Astrocyte (in vitro differentiated cells and primary cell): ENCODE measurements around the gene NT5C3B.

ENCODE experiments used
- EZH2 ChIP-seq: IDR thresholded peaks from 2 replicates; pipeline ENCODE4 v1.6.1; 2012; ENCODE audit warnings: mild to moderate bottlenecking, low read length, inconsistent platforms; ENCODE audit not compliant: insufficient read depth
- TF ChIP-seq, protein P1 (sequence below): IDR thresholded peaks from 2 replicates; pipeline ENCODE4 v1.5.1; 2011; ENCODE audit warnings: low read depth, mild to moderate bottlenecking, inconsistent platforms, low read length, moderate library complexity; ENCODE audit not compliant: insufficient read depth

DNA sequence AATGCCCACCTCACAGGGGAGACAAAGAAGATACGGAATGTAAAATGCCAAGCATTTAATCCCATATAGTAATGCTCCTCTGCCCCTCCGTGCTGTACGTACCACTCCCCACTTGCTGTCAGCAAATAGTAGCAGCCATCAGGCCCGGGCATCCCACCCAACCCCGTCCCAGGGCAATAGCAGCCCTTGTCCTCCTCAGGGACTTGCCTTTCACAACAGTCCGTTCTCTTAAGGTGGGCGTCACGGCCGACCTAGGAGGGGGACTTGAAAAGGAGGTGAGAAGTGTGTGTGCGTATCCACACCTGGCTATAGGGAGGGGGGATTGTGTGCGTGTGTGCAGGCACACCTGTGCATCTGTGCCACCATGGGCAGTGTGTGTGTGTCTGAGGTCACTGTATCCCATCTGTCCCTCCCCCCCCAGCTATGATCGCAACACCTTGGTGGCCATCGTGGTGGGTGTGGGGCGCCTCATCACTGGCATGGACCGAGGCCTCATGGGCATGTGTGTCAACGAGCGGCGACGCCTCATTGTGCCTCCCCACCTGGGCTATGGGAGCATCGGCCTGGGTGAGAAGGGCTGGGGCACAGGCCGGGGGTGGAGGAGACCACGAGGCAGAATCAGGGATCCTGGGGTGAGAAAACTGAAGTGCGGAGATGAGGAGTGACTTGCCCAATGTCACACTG is 19.3 kb downstream of the NT5C3B start:
- TF ChIP-seq, protein P1, sequence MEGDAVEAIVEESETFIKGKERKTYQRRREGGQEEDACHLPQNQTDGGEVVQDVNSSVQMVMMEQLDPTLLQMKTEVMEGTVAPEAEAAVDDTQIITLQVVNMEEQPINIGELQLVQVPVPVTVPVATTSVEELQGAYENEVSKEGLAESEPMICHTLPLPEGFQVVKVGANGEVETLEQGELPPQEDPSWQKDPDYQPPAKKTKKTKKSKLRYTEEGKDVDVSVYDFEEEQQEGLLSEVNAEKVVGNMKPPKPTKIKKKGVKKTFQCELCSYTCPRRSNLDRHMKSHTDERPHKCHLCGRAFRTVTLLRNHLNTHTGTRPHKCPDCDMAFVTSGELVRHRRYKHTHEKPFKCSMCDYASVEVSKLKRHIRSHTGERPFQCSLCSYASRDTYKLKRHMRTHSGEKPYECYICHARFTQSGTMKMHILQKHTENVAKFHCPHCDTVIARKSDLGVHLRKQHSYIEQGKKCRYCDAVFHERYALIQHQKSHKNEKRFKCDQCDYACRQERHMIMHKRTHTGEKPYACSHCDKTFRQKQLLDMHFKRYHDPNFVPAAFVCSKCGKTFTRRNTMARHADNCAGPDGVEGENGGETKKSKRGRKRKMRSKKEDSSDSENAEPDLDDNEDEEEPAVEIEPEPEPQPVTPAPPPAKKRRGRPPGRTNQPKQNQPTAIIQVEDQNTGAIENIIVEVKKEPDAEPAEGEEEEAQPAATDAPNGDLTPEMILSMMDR, result no peak
- TF ChIP-seq EZH2, result no peak
